Measurements from ENCODE around the gene ZBTB24. TPM values are rescaled to one million over a fixed set of nuclear protein-coding genes. Genes with fewer than 3 reads are reported as not detected.

The ZBTB24 gene
- total RNA-seq, 6 experiments from 2014 or later: 5.7 to 6.3 (median 6.1) TPM

DNA sequence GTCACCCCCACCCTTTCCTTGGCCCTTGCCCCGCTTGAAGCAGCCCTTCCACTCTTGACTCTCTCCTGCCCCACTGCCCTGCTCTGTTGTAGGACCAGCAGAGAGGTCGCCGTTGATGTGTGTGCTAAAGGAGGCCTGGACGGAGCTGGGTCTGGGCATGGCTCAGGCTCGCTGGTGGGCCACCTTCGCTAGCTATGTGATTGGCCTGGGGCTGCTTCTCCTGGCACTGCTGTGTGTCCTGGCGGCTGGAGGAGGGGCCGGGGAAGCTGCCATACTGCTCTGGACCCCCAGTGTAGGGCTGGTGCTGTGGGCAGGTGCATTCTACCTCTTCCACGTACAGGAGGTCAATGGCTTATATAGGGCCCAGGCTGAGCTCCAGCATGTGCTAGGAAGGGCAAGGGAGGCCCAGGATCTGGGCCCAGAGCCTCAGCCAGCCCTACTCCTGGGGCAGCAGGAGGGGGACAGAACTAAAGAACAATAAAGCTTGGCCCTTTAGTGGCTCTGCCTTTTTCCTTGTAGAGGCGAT is 39.5 kb downstream of the ZBTB24 start:
- DNase-seq: no peak
- Mint-ChIP-seq H3K27ac (no peak overlapping the region), H3K9me3 (no peaks in the 10 kb centered on the region), H3K36me3 (ENCODE audit: low read depth) (peaks cover 25% of the 10 kb centered on the region), H3K4me1 (ENCODE audit: low read depth) (peaks cover 23% of the 10 kb centered on the region), H3K4me3 (no peak overlapping the region), H3K27me3 (ENCODE audit: insufficient read depth) (peaks cover 10% of the 10 kb centered on the region)
- TF ChIP-seq, protein P1, sequence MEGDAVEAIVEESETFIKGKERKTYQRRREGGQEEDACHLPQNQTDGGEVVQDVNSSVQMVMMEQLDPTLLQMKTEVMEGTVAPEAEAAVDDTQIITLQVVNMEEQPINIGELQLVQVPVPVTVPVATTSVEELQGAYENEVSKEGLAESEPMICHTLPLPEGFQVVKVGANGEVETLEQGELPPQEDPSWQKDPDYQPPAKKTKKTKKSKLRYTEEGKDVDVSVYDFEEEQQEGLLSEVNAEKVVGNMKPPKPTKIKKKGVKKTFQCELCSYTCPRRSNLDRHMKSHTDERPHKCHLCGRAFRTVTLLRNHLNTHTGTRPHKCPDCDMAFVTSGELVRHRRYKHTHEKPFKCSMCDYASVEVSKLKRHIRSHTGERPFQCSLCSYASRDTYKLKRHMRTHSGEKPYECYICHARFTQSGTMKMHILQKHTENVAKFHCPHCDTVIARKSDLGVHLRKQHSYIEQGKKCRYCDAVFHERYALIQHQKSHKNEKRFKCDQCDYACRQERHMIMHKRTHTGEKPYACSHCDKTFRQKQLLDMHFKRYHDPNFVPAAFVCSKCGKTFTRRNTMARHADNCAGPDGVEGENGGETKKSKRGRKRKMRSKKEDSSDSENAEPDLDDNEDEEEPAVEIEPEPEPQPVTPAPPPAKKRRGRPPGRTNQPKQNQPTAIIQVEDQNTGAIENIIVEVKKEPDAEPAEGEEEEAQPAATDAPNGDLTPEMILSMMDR (IDR thresholded peaks at IDR 0.05): no peak

- Mint-ChIP-seq H3K9me3 (no peaks in the 10 kb centered on the region), H3K36me3 (ENCODE audit: low read depth) (peaks cover 25% of the 10 kb centered on the region), H3K27me3 (ENCODE audit: insufficient read depth) (peaks cover 10% of the 10 kb centered on the region), H3K27ac (peak overlapping the region; percentile 90), H3K4me1 (ENCODE audit: low read depth) (peaks cover 23% of the 10 kb centered on the region), H3K4me3 (0 out of 2 replicates have a peak overlapping the region, but pooled peaks have one; percentile 95)
- no peak for DNase-seq
- TF ChIP-seq, protein P1 (IDR thresholded peaks at IDR 0.05): no peak
Observed at GRCh38 chr6:109442393-109442924, 40.6 kb downstream of the ZBTB24 start.

- TF ChIP-seq, protein P1 (IDR thresholded peaks at IDR 0.05): no peak; the same call in 1 of the 2 replicates
- Mint-ChIP-seq H3K9me3 (no peaks in the 10 kb centered on the region), H3K4me1 (ENCODE audit: low read depth) (peaks cover 23% of the 10 kb centered on the region), H3K27ac (peak overlapping the region; percentile 90), H3K4me3 (peak overlapping the region; percentile 95), H3K36me3 (ENCODE audit: low read depth) (peaks cover 20% of the 10 kb centered on the region), H3K27me3 (ENCODE audit: insufficient read depth) (peaks cover 10% of the 10 kb centered on the region)
- no peak for DNase-seq
Observed at GRCh38 chr6:109441069-109441816, 41.8 kb downstream of the ZBTB24 start.

GRCh38 chr6:109440331-109441068 is 42.5 kb downstream of the ZBTB24 start, which contains the start of the genes PPIL6 and SMPD2:
TSS of gene PPIL6 (minus strand) at chr6:109440628. CDS start at chr6:109440590, 38 bp downstream.
TSS of gene SMPD2 (plus strand) at chr6:109440724. CDS start at chr6:109441122, 398 bp downstream.
- Mint-ChIP-seq H3K4me1 (ENCODE audit: low read depth) (peaks cover 23% of the 10 kb centered on the region), H3K4me3 (peak within 1 kb of the TSS; percentile 95), H3K36me3 (ENCODE audit: low read depth) (peaks cover 17% of the 10 kb centered on the region), H3K27ac (peak within 1 kb of the TSS; percentile 97), H3K9me3 (no peaks in the 10 kb centered on the region), H3K27me3 (ENCODE audit: insufficient read depth) (peaks cover 10% of the 10 kb centered on the region)
- TF ChIP-seq, protein P1 (IDR thresholded peaks at IDR 0.05): peak; percentile 71
- DNase-seq: peak; percentile 78

DNA sequence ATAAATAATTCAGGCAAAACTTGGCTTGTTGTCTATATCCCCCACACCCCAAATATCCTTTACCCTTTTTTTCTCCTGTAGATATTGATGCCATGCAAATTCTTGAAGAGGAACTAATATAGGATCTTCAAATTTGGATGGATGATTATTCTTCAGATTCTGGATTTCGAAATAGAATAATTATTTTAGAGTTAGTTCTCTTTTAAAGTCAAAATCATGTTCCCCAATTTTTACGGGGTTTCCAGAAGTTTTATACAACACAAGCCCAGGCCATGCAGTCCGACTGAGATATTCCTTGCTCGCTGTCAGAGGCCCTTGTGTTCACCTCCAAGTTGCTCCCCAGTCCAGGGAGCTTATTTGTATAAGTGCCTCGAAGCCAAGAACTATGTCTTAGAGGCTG is 47.0 kb downstream of the ZBTB24 start:
- Mint-ChIP-seq H3K27me3 (ENCODE audit: insufficient read depth) (peaks cover 4% of the 10 kb centered on the region; the same call in 1 of the 2 replicates), H3K36me3 (ENCODE audit: low read depth) (no peaks in the 10 kb centered on the region), H3K4me3 (no peak overlapping the region), H3K27ac (no peak overlapping the region), H3K9me3 (no peaks in the 10 kb centered on the region), H3K4me1 (ENCODE audit: low read depth) (peaks cover 10% of the 10 kb centered on the region)
- TF ChIP-seq, protein P1 (IDR thresholded peaks at IDR 0.05): no peak
- DNase-seq: no peak
